HEK293 (cell line): ENCODE data around the gene TDRD5.
A peak's percentile ranks its signal among the peaks of the same experiment; 100 is the strongest.

Experiments
- CTCF ChIA-PET: fragments of 350-600 bp; formaldehyde crosslinking; extraction: SDS; loops from one replicate; lab custom pipeline; 2021; ENCODE audit warnings: antibody characterized with exemption; lab: Yijun Ruan, JAX
- POLR2A ChIA-PET: fragments of 300-600 bp; formaldehyde crosslinking; extraction: SDS; loops from one replicate; lab custom pipeline; 2020; ENCODE audit warnings: antibody characterized with exemption, inconsistent platforms; lab: Yijun Ruan, JAX
- H3K27ac ChIP-seq: fragments of 200-500 bp; sonication (Bioruptor generic); 2 replicates; pipeline ENCODE4 v1.5.1; 2014; ENCODE audit warnings: low read depth, low read length, control low read depth, inconsistent platforms; ENCODE audit errors: extremely low read depth
- H3K36me3 ChIP-seq, 2 experiments: fragments of 200-500 bp in 1 of 2; sonication (Bioruptor generic) in 1 of 2; 1 replicate in 1 of 2; 2 replicates in 1 of 2; pipeline ENCODE4 v1.5.1; 2014 to 2017; ENCODE audit warnings: inconsistent platforms in 2 of 2, low read length in 2 of 2; ENCODE audit not compliant: control insufficient read depth in 2 of 2, insufficient read depth in 1 of 2
- H3K4me1 ChIP-seq: fragments of 200-500 bp; sonication (Bioruptor generic); 2 replicates; pipeline ENCODE4 v1.5.1; 2014; ENCODE audit warnings: mild to moderate bottlenecking, low read length, inconsistent platforms; ENCODE audit not compliant: control insufficient read depth, insufficient read depth
- H3K4me3 ChIP-seq: 2 replicates; pipeline ENCODE4 v1.5.1; 2011; ENCODE audit warnings: low read depth, mild to moderate bottlenecking, control low read depth, low read length, moderate library complexity
- H3K9me3 ChIP-seq: fragments of 200-500 bp; sonication (Bioruptor generic); 2 replicates; pipeline ENCODE4 v1.5.1; 2014; ENCODE audit warnings: low read depth, low read length, inconsistent platforms; ENCODE audit not compliant: control insufficient read depth, insufficient read depth
- BCL11B ChIP-seq: fragments of 450-650 bp; formaldehyde crosslinking; IDR thresholded peaks from 2 replicates; pipeline ENCODE4 v1.5.1; 2016; ENCODE audit warnings: low read depth, missing biosample characterization, missing genetic modification characterization
- KLF1 ChIP-seq: fragments of 450-650 bp; formaldehyde crosslinking; IDR thresholded peaks from 2 replicates; pipeline ENCODE4 v1.5.1; 2016; ENCODE audit warnings: missing biosample characterization, missing genetic modification characterization
- SALL2 ChIP-seq: fragments of 450-650 bp; formaldehyde crosslinking; IDR thresholded peaks from 2 replicates; pipeline ENCODE4 v1.5.0; 2017; ENCODE audit warnings: missing biosample characterization, mild to moderate bottlenecking, missing genetic modification characterization, borderline replicate concordance
- TRIM28 ChIP-seq: IDR thresholded peaks from 2 replicates; pipeline ENCODE4 v1.6.1; 2011; ENCODE audit warnings: low read length, control low read depth, borderline replicate concordance
- ZFP69B ChIP-seq: fragments of 450-650 bp; formaldehyde crosslinking; IDR thresholded peaks from 2 replicates; pipeline ENCODE4 v1.5.1; 2016; ENCODE audit warnings: missing biosample characterization, missing genetic modification characterization
- ZNF248 ChIP-seq: fragments of 450-650 bp; formaldehyde crosslinking; IDR thresholded peaks from 2 replicates; pipeline ENCODE4 v1.5.1; 2017; ENCODE audit warnings: missing biosample characterization, missing genetic modification characterization
- ZNF280D ChIP-seq: fragments of 450-650 bp; formaldehyde crosslinking; IDR thresholded peaks from 2 replicates; pipeline ENCODE4 v1.5.1; 2016; ENCODE audit warnings: missing biosample characterization, missing genetic modification characterization
- ZNF664 ChIP-seq: fragments of 450-650 bp; formaldehyde crosslinking; IDR thresholded peaks from 2 replicates; pipeline ENCODE4 v1.5.1; 2016; ENCODE audit warnings: missing biosample characterization, missing genetic modification characterization
- ZNF677 ChIP-seq: fragments of 450-650 bp; IDR thresholded peaks from 2 replicates; pipeline ENCODE4 v1.5.0; 2018; ENCODE audit warnings: missing biosample characterization, mild to moderate bottlenecking, missing genetic modification characterization, moderate library complexity
- ZNF792 ChIP-seq: fragments of 450-650 bp; formaldehyde crosslinking; IDR thresholded peaks from 2 replicates; pipeline ENCODE4 v1.5.1; 2016; ENCODE audit warnings: missing biosample characterization, missing genetic modification characterization
- TF ChIP-seq, protein P1 (sequence below): fragments of 450-650 bp; formaldehyde crosslinking; IDR thresholded peaks from 2 replicates; pipeline ENCODE4 v1.5.1; 2016; ENCODE audit warnings: missing biosample characterization, missing genetic modification characterization, low read depth
- TF ChIP-seq, protein P2 (sequence below): fragments of 450-650 bp; formaldehyde crosslinking; IDR thresholded peaks from 2 replicates; pipeline ENCODE4 v1.5.1; 2016; ENCODE audit warnings: missing biosample characterization, missing genetic modification characterization
- TF ChIP-seq, protein P3 (sequence below): fragments of 450-650 bp; IDR thresholded peaks from 2 replicates; pipeline ENCODE4 v1.5.1; 2018; ENCODE audit warnings: missing biosample characterization, missing genetic modification characterization

Gene TDRD5

DNA sequence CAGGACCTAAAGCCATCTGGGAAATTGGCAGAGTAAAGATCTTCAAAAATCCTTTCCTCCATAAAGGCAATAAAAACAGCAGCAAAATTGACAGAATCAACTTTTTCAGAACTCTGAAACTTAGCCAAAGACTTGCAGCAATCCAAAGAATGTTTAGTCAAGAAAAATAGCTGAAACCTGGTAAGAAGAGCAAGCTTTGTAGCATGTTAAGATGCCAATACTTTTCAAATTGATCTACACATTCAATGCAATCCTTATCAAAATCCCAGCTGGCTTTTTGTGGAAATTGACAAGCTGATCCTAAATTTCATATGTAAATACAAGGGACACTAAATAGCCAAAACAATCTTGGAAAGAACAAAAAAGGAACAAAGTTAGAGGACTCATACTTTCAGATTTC lies 127.6 kb downstream of the TDRD5 start:
- Histone ChIP-seq H3K36me3 (no peaks in the 10 kb centered on the region), H3K9me3 (no peaks in the 10 kb centered on the region), H3K4me3 (no peak overlapping the region), H3K27ac (no peak overlapping the region), H3K4me1 (no peaks in the 10 kb centered on the region)
- ChIA-PET CTCF (interaction anchor here (0.6 to 2.1 kb wide), 3 partner anchors 13 to 409 kb away, joined by 3 to 12 read pairs (median 4); no protein-coding TSS in a partner anchor), POLR2A (no interaction called here)
- TF ChIP-seq, protein P1, sequence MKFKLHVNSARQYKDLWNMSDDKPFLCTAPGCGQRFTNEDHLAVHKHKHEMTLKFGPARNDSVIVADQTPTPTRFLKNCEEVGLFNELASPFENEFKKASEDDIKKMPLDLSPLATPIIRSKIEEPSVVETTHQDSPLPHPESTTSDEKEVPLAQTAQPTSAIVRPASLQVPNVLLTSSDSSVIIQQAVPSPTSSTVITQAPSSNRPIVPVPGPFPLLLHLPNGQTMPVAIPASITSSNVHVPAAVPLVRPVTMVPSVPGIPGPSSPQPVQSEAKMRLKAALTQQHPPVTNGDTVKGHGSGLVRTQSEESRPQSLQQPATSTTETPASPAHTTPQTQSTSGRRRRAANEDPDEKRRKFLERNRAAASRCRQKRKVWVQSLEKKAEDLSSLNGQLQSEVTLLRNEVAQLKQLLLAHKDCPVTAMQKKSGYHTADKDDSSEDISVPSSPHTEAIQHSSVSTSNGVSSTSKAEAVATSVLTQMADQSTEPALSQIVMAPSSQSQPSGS (tag by site-specific recombination): no peak
- TF ChIP-seq SALL2 (tag by site-specific recombination) (no peak), ZNF677 (peak; percentile 95), ZNF248 (tag by site-specific recombination) (no peak), BCL11B (tag by site-specific recombination) (no peak), ZNF792 (tag by site-specific recombination) (no peak)

GRCh38 chr1:179728271-179728670 lies 136.6 kb downstream of the TDRD5 start:
- Histone ChIP-seq H3K27ac (no peak overlapping the region), H3K9me3 (no peaks in the 10 kb centered on the region), H3K4me1 (no peaks in the 10 kb centered on the region), H3K36me3 (no peaks in the 10 kb centered on the region), H3K4me3 (no peak overlapping the region)
- no peak for TF ChIP-seq ZNF280D (tag by site-specific recombination)
- no peak for TF ChIP-seq TRIM28
- CTCF ChIA-PET: interaction anchor here (1.7 to 2.8 kb wide), 3 partner anchors 22 to 451 kb away, joined by 4 to 14 read pairs (median 11); no protein-coding TSS in a partner anchor
- POLR2A ChIA-PET: no interaction called here

- Histone ChIP-seq H3K27ac (no peak overlapping the region), H3K4me1 (no peaks in the 10 kb centered on the region), H3K9me3 (no peaks in the 10 kb centered on the region), H3K4me3 (no peak overlapping the region), H3K36me3 (no peaks in the 10 kb centered on the region)
- TF ChIP-seq ZNF792 (tag by site-specific recombination): no peak
- TF ChIP-seq KLF1 (tag by site-specific recombination): no peak
- TF ChIP-seq, protein P2, sequence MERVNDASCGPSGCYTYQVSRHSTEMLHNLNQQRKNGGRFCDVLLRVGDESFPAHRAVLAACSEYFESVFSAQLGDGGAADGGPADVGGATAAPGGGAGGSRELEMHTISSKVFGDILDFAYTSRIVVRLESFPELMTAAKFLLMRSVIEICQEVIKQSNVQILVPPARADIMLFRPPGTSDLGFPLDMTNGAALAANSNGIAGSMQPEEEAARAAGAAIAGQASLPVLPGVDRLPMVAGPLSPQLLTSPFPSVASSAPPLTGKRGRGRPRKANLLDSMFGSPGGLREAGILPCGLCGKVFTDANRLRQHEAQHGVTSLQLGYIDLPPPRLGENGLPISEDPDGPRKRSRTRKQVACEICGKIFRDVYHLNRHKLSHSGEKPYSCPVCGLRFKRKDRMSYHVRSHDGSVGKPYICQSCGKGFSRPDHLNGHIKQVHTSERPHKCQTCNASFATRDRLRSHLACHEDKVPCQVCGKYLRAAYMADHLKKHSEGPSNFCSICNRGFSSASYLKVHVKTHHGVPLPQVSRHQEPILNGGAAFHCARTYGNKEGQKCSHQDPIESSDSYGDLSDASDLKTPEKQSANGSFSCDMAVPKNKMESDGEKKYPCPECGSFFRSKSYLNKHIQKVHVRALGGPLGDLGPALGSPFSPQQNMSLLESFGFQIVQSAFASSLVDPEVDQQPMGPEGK (tag by site-specific recombination): no peak
- TF ChIP-seq ZFP69B (tag by site-specific recombination): no peak
- TF ChIP-seq, protein P3, sequence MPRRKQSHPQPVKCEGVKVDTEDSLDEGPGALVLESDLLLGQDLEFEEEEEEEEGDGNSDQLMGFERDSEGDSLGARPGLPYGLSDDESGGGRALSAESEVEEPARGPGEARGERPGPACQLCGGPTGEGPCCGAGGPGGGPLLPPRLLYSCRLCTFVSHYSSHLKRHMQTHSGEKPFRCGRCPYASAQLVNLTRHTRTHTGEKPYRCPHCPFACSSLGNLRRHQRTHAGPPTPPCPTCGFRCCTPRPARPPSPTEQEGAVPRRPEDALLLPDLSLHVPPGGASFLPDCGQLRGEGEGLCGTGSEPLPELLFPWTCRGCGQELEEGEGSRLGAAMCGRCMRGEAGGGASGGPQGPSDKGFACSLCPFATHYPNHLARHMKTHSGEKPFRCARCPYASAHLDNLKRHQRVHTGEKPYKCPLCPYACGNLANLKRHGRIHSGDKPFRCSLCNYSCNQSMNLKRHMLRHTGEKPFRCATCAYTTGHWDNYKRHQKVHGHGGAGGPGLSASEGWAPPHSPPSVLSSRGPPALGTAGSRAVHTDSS: no peak
- TF ChIP-seq ZNF664 (tag by site-specific recombination): no peak
- CTCF ChIA-PET: interaction anchor here (0.6 to 2.6 kb wide), 3 partner anchors 24 to 82 kb away, joined by 3 to 11 read pairs (median 8); no protein-coding TSS in a partner anchor
- POLR2A ChIA-PET: no interaction called here
Observed at GRCh38 chr1:179729881-179730280, 138.2 kb downstream of the TDRD5 start.
